Spleen (tissue), 7 donors: ENCODE results near the gene PTTG1IP.

ENCODE experiments used
- POLR2A ChIP-seq, 3 donors: fragments of 450-650 bp; IDR thresholded peaks; one replicate each; pipeline ENCODE4 v1.5.1; 2017; ENCODE audit warnings: antibody characterized with exemption in 3 of 3, mild to moderate bottlenecking in 1 of 3
- POLR2AphosphoS5 ChIP-seq, 3 donors: sonication (generic); formaldehyde crosslinking; IDR thresholded peaks; one replicate each; pipeline ENCODE4 v1.5.1; 2017; ENCODE audit warnings: antibody characterized with exemption in 3 of 3
- TF ChIP-seq, protein P1 (sequence below), 11 experiments: fragments of 200-600 bp in 7 of 11; fragments of 450-650 bp in 4 of 11; sonication (generic) in 4 of 11; IDR thresholded peaks in 8 of 11; conservative IDR thresholded peaks in 3 of 11; 1 replicate in 7 of 11; 2 replicates in 4 of 11; pipeline versions ENCODE4 v1.4.0 to v1.8.0; 2016 to 2021; ENCODE audit warnings: antibody characterized with exemption in 11 of 11, inconsistent platforms in 4 of 11, mild to moderate bottlenecking in 1 of 11
- donor health status: DM: no; HTN: no; CAD: no; lungs with moderate emphysema.
- donor health status: DM: no; HTN: no; CAD: no.
- donor health status: DM: no; HTN: no; CAD: no.

DNA sequence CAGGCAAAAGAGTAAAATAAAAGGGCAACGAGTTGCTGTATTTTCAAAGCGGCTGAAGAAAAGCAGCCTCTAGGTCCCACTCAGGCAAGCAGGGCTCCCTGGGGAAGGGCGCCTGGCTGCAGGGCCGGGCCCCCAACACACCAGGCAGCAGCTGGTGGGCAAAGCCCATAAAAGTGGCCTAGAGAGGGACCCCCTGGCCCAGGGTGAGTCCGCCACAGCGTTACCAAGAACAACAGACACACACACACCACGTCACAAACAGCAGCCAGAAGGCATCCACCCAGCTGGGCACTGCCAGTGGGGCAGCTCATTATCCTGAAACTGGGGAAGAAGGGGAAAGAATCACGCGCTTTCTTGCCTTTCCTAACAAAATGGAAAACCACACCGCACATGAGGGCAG lies 60.3 kb downstream of the PTTG1IP start:
- no peak for TF ChIP-seq POLR2AphosphoS5 (IDR thresholded peaks at IDR 0.05)
- TF ChIP-seq, protein P1, sequence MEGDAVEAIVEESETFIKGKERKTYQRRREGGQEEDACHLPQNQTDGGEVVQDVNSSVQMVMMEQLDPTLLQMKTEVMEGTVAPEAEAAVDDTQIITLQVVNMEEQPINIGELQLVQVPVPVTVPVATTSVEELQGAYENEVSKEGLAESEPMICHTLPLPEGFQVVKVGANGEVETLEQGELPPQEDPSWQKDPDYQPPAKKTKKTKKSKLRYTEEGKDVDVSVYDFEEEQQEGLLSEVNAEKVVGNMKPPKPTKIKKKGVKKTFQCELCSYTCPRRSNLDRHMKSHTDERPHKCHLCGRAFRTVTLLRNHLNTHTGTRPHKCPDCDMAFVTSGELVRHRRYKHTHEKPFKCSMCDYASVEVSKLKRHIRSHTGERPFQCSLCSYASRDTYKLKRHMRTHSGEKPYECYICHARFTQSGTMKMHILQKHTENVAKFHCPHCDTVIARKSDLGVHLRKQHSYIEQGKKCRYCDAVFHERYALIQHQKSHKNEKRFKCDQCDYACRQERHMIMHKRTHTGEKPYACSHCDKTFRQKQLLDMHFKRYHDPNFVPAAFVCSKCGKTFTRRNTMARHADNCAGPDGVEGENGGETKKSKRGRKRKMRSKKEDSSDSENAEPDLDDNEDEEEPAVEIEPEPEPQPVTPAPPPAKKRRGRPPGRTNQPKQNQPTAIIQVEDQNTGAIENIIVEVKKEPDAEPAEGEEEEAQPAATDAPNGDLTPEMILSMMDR (IDR thresholded peaks at IDR 0.05 in 8 of 11, conservative IDR thresholded peaks at IDR 0.05 in 3 of 11): no peak
- no peak for TF ChIP-seq POLR2A (IDR thresholded peaks at IDR 0.05)
